ENCODE measurements around the gene SLC6A17.

SLC6A17 gene

DNA sequence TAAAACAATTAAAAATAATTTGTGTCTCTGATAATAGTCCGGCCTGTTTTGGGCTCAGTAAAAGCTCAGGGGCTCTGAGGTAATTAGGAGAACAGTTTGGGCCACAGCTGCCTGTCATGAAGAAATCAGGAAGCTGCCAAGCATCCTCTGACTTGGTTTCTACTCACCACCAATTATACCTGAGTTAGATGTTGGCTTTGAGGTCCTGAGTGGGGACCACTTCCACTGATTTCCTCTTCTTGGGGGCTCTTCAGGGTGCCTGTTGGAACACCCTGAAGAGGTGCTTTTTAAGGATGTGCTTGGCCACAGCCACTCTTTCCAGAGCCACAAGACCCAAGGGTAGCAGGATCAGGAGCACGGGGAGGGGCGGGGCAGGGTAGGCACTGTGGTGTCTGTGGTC, 10.9 kb downstream of the SLC6A17 start:
- no peak for DNase-seq (ENCODE audit: low read depth, low spot score)
- no peaks in the 10 kb centered on the region for H3K36me3 ChIP-seq (ENCODE audit: insufficient read depth, low read length)
- no peak overlapping the region for H3K9ac ChIP-seq (ENCODE audit: insufficient read length)
- no peak overlapping the region for H3K4me3 ChIP-seq
- no peak overlapping the region for H3K27ac ChIP-seq
- H3K9me3 ChIP-seq (ENCODE audit: low read depth, low read length): no peaks in the 10 kb centered on the region
- no peak for TF ChIP-seq FOXP2 (optimal IDR thresholded peaks at IDR 0.05; ENCODE audit: control extremely low read depth, extremely low read length, insufficient read depth)
- no peak for TF ChIP-seq POLR2AphosphoS5 (IDR thresholded peaks at IDR 0.05; ENCODE audit: borderline replicate concordance, low read depth, low read length)
- no peak for TF ChIP-seq EZH2 (IDR thresholded peaks at IDR 0.05)

DNA sequence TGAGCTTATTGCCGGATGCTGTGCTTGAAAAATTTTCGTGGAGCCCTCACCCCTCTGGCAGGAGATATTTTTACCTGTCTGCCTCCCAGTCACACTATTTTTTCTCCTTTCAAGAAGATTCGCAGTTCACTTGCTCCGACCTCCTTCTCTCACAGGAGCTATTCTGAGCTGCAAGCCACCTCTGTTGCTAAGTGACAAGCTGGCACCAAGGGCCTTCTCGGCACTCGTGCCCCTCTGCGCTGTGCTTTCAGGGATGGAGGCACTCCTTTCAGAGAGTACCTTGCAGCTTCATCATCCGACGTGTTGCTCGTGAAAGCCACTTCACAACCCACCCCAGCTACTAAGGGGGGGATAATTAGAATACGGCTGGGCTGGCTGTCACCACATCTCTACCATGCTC, 11.6 kb downstream of the SLC6A17 start:
- TF ChIP-seq POLR2AphosphoS5 (IDR thresholded peaks at IDR 0.05; ENCODE audit: borderline replicate concordance, low read depth, low read length) (no peak), EZH2 (IDR thresholded peaks at IDR 0.05) (no peak), FOXP2 (optimal IDR thresholded peaks at IDR 0.05; ENCODE audit: control extremely low read depth, extremely low read length, insufficient read depth) (no peak)
- DNase-seq (ENCODE audit: low read depth, low spot score): no peak
- Histone ChIP-seq H3K36me3 (ENCODE audit: insufficient read depth, low read length) (no peaks in the 10 kb centered on the region), H3K4me3 (no peak overlapping the region), H3K9me3 (ENCODE audit: low read depth, low read length) (no peaks in the 10 kb centered on the region), H3K27ac (no peak overlapping the region), H3K9ac (ENCODE audit: insufficient read length) (no peak overlapping the region)

DNA sequence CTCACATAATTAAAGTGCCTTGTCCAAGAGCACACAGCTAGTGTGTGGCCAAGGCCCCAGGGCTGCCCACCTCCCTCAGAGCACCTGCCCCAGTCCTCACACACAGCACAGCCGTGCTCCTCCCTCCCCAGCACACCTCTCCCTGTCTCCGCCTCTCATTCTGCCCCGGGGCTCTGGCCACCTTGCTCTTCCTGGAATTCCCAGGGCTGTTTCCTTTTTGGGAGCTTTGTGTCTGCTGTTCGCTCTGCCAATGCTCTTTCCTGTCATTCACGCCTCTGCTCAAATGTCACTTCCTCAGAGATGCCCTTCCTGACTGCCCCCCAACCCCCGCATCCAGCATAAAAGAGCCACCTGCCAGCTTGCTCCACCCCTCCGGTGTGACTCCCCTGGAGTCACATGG, 13.3 kb downstream of the SLC6A17 start:
- Histone ChIP-seq H3K4me3 (no peak overlapping the region), H3K36me3 (ENCODE audit: insufficient read depth, low read length) (no peaks in the 10 kb centered on the region), H3K9me3 (ENCODE audit: low read depth, low read length) (no peaks in the 10 kb centered on the region), H3K27ac (no peak overlapping the region), H3K9ac (ENCODE audit: insufficient read length) (no peak overlapping the region)
- no peak for DNase-seq (ENCODE audit: low read depth, low spot score)
- TF ChIP-seq EZH2 (IDR thresholded peaks at IDR 0.05) (no peak), FOXP2 (optimal IDR thresholded peaks at IDR 0.05; ENCODE audit: control extremely low read depth, extremely low read length, insufficient read depth) (no peak), POLR2AphosphoS5 (IDR thresholded peaks at IDR 0.05; ENCODE audit: borderline replicate concordance, low read depth, low read length) (no peak)

DNA sequence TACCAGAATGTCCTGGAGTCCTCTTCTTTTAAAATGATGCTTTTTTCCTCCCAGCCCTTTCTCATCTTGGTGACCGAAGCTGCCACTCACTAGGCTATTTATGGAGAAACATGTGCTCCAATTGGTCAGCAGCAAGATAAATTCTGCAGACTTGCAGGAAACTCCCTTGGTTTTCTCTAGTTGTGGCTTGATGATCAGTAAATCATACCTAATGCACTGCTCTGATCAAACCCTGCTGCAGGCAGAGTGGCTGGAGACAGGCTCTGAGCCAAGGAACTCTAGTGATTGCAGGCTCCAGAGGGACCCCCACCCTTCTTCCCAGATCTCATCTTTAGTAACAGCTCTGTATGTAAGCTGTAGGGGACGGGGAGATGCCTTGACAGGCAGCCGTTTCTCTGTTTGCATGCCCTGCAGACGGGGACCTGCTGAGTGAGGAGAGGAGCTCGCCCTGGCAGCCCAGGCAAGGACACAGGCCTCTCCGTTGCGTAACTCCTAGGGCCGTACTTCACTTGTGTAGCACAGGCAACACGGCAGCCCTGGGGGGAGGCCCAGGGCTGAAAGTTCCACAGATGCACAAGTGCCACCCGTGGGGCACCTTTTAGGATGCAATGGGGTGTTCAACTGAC, 14.5 kb downstream of the SLC6A17 start:
- H3K4me3 ChIP-seq: no peak overlapping the region
- H3K36me3 ChIP-seq (ENCODE audit: insufficient read depth, low read length): no peaks in the 10 kb centered on the region
- no peak for TF ChIP-seq FOXP2 (optimal IDR thresholded peaks at IDR 0.05; ENCODE audit: control extremely low read depth, extremely low read length, insufficient read depth)
- TF ChIP-seq EZH2 (IDR thresholded peaks at IDR 0.05): no peak
- no peak for TF ChIP-seq POLR2AphosphoS5 (IDR thresholded peaks at IDR 0.05; ENCODE audit: borderline replicate concordance, low read depth, low read length)
- no peak for DNase-seq (ENCODE audit: low read depth, low spot score)
- no peak overlapping the region for H3K9ac ChIP-seq (ENCODE audit: insufficient read length)
- H3K9me3 ChIP-seq (ENCODE audit: low read depth, low read length): no peaks in the 10 kb centered on the region
- no peak overlapping the region for H3K27ac ChIP-seq

DNA sequence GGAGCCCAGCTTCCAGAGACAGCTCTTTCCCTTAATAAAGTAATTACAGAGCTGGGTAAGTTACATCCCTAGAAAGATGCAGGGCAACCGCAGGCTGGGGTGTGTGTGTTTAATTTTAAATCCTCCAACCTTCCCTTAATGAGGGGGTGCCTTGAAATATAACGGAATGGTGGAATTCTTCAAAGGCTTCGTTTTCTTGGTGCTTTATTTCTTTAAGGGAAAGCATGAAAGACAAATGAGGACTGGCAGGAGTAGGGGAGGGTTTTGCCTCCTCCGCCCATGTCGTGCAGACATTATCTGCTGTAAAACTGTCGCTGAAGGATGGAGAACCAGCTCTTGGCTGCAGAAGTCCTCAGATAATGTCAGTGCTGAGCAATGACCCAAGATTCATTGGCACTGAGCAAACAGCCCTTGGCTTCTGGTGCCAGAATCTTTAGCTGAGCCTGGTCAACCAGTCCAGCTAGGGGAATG, 15.5 kb downstream of the SLC6A17 start:
- TF ChIP-seq POLR2AphosphoS5 (IDR thresholded peaks at IDR 0.05; ENCODE audit: borderline replicate concordance, low read depth, low read length) (no peak), FOXP2 (optimal IDR thresholded peaks at IDR 0.05; ENCODE audit: control extremely low read depth, extremely low read length, insufficient read depth) (no peak), EZH2 (IDR thresholded peaks at IDR 0.05) (no peak)
- H3K9ac ChIP-seq (ENCODE audit: insufficient read length): no peak overlapping the region
- no peak for DNase-seq (ENCODE audit: low read depth, low spot score)
- no peak overlapping the region for H3K27ac ChIP-seq
- no peaks in the 10 kb centered on the region for H3K36me3 ChIP-seq (ENCODE audit: insufficient read depth, low read length)
- no peaks in the 10 kb centered on the region for H3K9me3 ChIP-seq (ENCODE audit: low read depth, low read length)
- H3K4me3 ChIP-seq: no peak overlapping the region

DNA sequence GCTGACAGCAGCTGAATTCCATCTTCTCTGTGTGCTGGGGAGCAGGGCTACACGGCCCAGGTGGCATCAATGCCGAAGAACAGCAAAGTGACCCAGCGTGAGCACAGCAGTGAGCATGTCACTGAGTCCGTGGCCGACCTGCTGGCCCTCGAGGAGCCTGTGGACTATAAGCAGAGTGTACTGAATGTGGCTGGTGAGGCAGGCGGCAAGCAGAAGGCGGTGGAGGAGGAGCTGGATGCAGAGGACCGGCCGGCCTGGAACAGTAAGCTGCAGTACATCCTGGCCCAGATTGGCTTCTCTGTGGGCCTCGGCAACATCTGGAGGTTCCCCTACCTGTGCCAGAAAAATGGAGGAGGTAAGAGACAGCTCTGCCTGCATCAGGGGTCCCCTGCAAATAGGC, 16.6 kb downstream of the SLC6A17 start:
- Histone ChIP-seq H3K36me3 (ENCODE audit: insufficient read depth, low read length) (no peaks in the 10 kb centered on the region), H3K9ac (ENCODE audit: insufficient read length) (no peak overlapping the region), H3K9me3 (ENCODE audit: low read depth, low read length) (no peaks in the 10 kb centered on the region), H3K27ac (no peak overlapping the region), H3K4me3 (no peak overlapping the region)
- no peak for TF ChIP-seq POLR2AphosphoS5 (IDR thresholded peaks at IDR 0.05; ENCODE audit: borderline replicate concordance, low read depth, low read length)
- DNase-seq (ENCODE audit: low read depth, low spot score): no peak

DNA sequence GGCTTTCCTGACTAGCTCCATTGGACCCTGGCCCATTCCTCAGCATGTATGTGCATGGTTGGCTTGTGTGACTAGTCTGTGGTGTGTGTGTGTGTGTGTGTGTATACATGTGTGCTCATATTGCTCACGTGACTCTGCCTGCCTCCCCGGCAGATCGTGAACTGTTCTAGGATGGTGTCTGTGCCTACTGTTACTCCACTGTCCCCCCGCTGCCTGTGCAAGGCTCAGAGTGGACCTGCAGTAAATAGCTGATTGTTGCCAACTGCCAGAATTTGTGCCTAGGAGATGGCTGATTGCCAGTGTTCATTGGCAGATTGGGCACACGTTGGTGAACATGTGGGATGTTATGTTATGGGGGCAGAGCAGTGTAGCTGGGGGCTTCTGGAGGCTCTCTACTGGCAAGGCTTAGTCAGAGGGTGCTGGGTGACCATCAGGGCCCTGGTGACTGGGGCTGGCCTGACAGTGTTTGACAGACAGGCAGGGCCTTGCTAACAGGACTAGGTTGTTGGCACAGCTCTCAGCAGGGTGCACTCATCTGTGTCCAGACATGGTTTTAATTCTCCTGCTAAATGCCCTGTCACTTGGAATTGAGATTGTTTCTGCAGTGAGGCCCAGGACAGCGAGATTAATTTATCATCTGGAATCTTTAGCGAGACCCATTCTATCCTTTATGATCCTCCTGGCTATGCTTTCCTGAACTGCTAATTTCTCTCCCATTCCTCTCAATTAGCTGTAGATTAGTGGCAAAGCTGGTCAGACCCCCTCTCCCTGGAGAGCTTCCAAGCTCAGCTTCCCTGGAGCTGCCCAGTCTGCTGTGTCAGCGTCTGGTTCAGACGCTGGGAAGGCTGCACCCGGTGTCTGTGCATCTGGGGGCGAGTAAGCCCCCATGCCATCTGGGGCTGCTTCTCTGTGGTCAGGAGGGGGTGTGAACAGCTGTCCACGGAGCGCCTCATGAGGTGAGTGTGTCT, 20.8 kb downstream of the SLC6A17 start:
- no peak overlapping the region for H3K9ac ChIP-seq (ENCODE audit: insufficient read length)
- no peak overlapping the region for H3K4me3 ChIP-seq
- no peak for DNase-seq (ENCODE audit: low read depth, low spot score)
- TF ChIP-seq FOXP2 (optimal IDR thresholded peaks at IDR 0.05; ENCODE audit: control extremely low read depth, extremely low read length, insufficient read depth): no peak
- TF ChIP-seq POLR2AphosphoS5 (IDR thresholded peaks at IDR 0.05; ENCODE audit: borderline replicate concordance, low read depth, low read length): no peak
- no peak for TF ChIP-seq EZH2 (IDR thresholded peaks at IDR 0.05)
- H3K36me3 ChIP-seq (ENCODE audit: insufficient read depth, low read length): no peaks in the 10 kb centered on the region
- no peak overlapping the region for H3K27ac ChIP-seq
- H3K9me3 ChIP-seq (ENCODE audit: low read depth, low read length): no peaks in the 10 kb centered on the region

DNA sequence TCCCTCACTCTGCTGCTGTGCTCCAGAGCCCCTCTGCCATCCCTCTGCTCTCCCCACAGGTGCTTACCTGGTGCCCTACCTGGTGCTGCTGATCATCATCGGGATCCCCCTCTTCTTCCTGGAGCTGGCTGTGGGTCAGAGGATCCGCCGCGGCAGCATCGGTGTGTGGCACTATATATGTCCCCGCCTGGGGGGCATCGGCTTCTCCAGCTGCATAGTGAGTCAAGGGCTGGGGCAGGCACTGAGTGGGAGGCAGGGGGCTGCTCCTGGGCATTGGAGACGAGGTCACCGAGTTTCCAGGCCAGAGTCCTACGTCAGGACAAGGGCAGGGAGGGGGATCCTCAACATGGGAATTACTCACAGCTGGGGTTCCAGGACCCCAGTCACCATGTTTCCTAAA, 21.7 kb downstream of the SLC6A17 start:
- H3K36me3 ChIP-seq (ENCODE audit: insufficient read depth, low read length): no peaks in the 10 kb centered on the region
- no peak for DNase-seq (ENCODE audit: low read depth, low spot score)
- H3K4me3 ChIP-seq: no peak overlapping the region
- H3K9me3 ChIP-seq (ENCODE audit: low read depth, low read length): no peaks in the 10 kb centered on the region
- TF ChIP-seq POLR2AphosphoS5 (IDR thresholded peaks at IDR 0.05; ENCODE audit: borderline replicate concordance, low read depth, low read length) (no peak), EZH2 (IDR thresholded peaks at IDR 0.05) (no peak), FOXP2 (optimal IDR thresholded peaks at IDR 0.05; ENCODE audit: control extremely low read depth, extremely low read length, insufficient read depth) (no peak)
- H3K27ac ChIP-seq: no peak overlapping the region
- no peak overlapping the region for H3K9ac ChIP-seq (ENCODE audit: insufficient read length)

All from SK-N-MC (cell line).